ENCODE measurements around the gene HYCC2.
"Not testable (repeated sequence)": the region's sequence is repeated elsewhere in the genome, so short reads cannot be mapped to it uniquely, and the experiment has no call there.

The HYCC2 gene

DNA sequence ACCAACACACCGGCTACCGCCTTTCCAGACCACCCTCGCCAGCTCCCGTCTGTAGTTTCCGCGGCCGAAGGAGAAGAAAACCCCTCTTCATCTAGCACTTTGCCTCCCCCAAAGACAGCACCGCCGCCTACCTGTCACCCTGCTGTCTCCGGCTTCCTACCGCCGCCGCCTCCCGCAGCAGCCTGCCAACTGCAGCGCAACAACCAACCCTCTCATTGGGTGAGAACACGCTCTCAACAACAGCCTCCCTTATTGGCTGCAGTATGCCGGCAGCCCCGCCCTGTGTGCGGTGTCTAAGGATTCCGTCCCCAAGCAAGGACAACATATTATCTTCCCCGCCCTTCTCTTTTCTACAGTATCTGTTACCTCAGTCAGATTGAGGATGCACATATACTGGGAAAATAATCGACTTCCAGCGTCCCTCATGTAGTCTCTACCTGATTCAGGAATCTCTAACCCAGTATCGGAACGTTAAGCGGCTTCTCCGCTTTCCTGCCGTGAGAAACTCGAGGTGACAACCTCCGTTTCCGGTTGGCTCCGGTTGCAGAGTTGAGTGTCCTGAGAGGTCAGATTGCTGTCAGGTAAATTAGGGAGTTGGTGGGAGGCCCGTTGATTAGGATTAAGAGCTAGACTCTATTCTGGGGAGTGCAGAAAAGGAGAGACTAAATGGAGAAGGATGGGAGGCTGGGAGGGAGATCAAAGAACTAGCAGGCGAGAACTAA, at the start of gene HYCC2, which contains the start of gene NDUFB3:
TSS of gene HYCC2 (minus strand) at position 193 of the 722 bp plus-strand sequence. CDS start 47,662 bp downstream, outside the sequence.
TSS of gene NDUFB3 (plus strand) at position 523 of the 722 bp plus-strand sequence. CDS start 6,882 bp downstream, outside the sequence.
- DNase-seq, result peak; percentile 82

DNA sequence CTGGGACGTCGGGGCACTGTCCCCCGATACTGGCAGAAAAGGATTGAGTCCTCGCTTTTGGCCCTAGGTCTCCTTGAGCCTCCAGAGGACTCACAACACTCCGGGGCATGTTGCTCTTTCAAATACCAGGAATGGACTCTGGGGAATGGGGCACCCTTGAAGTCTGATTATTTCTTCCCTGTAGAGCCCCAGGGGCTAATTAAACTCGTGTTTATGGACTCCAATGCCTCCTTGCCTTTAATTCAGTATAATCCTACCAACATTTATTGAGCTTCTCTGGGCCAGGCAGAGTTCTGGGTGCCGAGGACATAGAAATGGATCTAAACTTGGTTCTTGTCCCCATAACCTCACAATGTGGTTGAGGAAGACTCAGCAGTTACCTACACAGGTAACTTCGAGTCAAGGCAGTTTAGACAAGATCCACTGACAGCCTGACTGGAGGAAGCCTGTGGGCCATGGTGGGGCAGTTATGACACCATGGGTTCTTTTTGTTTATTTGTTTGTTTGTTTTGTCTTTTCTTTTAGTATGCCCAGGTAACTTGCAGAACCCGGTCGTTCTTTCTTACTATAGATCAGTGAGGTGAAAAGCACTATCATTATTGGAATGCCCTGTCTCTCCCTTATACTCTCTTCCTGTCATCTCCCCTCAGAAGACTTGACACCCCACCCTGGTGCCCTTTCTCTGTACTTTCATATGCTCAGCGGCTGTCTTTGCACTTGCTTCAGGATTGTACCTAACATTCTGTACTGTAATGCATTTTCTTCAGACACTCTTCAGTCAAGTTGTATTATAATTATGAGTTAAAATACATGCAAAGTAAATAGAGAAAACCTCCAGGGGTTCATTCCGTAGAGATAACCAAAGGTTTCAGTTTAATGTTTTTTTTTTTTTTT, 47.7 kb upstream of the HYCC2 start:
- DNase-seq, result no peak

DNA sequence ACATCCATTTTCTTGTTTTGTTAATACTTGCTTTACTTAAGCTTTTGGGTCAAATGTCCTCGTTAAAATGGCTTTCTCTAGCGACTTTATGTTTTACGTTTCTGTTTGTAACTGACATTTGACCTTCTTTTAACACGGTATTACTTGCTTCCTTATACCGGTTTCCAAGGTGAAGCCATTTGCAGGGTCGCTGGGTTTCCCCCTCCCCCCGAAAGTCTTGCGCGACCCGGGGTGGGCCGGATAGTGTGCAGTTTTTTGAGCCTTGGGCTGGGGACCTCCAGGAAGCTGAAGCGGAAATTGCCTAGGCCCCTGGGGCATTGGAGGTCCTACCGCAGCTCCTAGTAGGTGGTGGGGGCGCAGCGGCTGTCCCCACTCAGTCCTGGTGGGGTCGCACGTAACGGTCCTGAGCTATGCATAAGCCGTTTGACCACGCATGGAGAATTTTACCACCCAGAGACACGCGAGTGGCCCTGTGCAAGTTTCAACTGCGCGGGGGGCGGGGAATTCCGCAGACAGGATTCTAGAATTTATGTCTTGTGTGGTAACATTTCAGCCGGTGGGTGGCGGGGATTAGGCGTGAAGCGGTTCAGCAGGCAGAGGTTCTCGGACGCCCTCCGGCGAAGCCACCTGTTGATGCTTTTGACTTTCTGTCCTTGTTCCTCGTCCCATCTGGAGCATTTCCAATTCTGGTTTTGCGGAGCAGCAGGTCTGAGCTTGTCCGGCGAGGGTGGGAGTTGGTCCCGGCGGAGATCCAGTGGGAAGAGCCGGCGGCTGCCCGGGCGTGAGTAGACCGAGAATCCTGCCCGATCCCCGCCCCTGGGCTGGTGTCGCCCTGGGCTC, 46.9 kb upstream of the HYCC2 start:
- no peak for DNase-seq

DNA sequence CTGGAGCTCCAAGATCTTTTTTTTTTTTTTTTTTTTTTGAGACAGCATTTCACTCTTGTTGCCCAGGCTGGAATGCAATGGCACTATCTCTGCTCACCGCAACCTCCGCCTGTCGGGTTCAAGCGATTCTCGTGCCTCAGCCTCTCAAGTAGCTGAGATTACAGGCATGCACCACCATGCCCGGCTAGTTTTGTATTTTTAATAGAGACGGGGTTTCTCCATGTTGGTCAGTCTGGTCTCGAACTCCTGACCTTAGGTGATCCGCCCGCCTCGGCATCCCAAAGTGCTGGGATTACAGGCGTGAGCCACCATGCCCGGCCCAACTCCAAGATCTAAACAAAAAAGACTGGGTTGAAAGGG, 46.2 kb upstream of the HYCC2 start:
- not testable (repeated sequence) for DNase-seq

DNA sequence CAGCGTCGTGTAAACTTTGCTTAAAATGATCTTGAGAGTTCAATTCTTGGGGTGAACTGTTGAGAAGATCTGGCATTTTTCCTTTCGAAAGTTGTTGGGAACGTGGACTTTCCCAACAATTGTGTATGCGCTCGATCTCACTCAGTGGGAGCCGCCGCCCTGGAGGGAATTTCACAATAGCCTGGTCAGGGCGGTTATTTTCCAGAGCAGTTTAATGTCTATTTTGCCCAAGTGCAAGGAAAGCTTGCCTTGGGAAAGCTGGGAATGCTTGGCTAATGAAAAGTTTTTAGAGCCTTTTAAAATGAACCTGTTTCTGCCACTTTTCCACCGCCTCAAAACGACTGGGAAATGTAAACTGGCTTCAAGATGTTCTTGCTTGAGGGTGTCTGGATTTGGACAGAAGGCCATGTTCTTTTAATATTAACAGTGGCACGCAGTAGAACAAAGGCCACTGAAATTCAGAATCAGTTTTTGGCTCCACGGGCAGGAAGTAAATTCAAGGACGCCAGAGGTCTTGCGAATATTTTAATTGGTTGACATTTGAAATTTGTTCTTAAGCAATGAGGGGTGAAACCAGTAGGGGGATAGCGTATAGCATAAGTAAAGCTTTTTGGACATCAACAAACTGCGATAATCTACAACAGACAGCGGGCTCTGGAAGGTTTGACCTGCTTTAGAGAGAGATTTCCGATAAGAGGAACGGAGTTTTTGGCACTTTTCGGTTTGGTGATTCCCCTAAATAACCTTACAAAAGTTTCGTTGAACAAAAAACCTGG, 45.7 kb upstream of the HYCC2 start:
- DNase-seq, result peak; percentile 10

DNA sequence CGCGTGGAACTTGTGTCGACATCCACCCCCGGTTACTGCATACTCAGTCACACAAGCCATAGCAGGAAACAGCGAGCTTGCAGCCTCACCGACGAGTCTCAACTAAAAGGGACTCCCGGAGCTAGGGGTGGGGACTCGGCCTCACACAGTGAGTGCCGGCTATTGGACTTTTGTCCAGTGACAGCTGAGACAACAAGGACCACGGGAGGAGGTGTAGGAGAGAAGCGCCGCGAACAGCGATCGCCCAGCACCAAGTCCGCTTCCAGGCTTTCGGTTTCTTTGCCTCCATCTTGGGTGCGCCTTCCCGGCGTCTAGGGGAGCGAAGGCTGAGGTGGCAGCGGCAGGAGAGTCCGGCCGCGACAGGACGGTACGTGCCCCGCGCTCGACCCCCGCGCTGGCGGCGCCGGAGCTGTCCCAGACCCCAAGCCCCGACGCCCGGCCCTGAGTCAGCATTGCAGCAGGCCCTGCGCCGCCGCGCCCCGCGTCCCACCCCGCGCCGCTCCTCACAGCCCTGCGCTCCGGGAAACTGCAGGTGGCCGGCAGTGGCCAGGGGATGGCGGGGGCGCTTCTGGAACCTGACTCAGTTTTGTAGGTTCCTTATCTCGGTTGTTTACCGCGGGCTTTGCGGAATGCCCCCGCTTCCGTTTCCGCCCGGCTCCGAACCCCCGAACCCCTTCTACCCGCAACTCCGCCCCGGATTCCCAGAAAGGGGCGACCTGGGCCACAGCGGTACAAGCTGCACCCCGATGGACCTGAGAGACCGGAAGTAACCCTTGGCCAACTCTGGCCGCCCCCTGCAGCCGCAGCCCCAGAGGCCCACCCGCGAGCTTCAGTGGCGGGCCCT, 44.9 kb upstream of the HYCC2 start, which contains the start of gene CFLAR:
TSS of gene CFLAR (plus strand) at position 50 of the 844 bp plus-strand sequence. CDS start 13,702 bp downstream, outside the sequence.
- DNase-seq, result peak; percentile 25

DNA sequence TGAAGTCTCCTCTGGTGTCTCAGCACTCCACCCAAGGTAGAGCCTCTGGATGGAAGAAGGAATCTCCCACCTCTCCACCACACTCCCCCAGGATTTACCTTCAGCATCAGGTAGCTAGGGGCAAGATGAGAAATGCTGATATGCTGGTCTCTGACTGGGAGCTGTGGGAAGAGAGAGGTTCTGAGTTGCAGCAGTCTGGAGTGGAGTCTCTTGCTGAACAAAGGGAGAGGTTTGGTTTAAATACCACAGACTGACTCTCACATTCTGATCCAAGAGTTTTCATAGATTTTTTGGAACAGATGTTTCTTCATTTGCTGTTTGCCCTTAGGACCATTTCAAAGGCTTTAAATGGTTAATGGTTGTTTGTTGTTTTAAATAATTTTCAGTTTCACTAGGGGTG, 43.4 kb upstream of the HYCC2 start:
- no peak for DNase-seq

DNA sequence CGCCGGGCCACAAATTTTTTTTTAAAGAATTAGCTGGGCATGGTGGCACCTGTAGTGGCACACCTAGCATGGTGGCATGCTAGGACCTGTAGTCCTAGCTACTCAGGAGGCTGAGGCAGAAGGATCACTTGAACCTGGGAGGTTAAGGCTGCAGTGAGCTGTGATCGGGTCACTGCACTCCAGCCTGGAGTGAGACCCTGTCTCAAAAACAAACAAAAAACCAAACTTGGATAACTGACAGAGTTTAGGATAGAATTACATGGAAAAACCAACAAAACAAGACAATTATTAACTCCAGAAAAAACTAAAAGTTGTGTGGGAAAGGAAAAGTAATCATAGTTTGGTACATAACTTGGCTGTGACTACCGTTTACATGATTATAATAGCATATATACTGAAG, 42.9 kb upstream of the HYCC2 start:
- DNase-seq, result no peak

DNA sequence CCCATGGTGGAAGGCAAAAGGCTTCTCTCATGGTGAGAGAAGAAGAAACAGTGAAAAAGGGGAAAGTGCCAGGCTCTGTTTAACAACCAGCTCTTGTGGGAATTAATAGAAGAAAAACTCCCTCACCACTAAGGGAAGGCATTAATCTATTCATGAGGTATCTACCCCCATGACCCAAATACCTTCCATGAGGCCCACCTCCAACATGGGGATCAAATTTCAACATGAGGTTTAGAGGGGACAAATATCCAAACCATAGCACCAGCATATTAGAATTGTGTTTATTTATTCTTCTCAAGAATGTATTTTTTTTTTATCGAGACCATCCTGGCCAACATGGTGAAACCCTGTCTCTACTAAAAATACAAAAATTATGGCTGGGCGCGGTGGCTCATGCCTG, 39.6 kb upstream of the HYCC2 start:
- no peak for DNase-seq

DNA sequence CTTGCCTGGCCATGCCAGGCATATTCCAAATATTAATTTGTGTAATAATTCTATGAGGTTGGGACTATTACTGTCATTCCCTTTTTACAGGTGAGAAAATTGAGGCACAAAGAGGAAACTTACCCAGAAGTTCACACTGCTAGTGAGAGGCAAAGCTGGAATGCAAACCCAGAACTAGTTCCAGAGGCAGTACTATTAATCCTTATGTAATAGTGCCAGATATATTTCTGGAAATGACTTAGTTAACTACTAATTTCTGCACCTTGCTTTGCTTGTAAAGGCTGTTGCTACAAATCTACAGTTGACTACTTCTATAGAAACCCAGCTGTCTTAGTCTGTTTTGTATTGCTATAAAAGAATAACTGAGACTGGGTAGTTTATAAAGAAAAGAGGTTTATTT, 39.1 kb upstream of the HYCC2 start:
- DNase-seq, result no peak

DNA sequence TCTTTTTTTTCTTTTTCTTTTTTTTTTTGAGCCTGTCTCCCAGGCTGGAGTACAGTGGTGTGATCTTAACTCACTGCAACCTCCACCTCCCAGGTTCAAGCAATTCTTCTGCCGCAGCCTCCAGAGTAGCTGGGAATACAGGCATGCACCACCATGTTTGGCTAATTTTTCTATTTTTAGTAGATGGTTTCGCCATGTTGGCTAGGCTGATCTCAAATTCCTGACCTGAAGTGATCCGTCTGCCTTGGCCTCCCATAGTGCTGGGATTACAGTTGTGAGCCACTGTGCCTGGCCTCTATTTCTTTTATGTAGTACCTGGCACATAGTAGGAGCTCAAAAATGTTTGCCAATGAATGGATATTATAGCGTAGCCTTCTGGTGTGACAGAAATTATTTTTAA, 37.7 kb upstream of the HYCC2 start:
- DNase-seq, result no peak

DNA sequence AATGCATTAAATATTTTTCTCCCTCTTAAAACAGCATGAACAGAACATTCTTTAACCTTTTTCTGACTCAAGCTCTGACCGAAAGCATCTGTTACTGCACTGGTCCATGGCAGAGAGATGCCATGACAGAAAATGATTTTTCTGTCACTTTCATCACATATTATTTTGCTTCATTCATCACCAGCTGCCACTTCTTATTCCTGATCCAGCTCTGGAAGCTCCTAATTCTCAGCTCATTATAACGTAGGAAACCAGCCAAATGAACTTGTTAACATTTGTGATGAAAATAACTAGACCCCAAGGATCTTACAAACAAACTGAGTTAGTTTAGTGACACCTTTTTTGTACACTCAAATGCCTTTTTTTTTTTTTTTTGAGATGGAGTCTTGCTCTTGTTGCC, 36.9 kb upstream of the HYCC2 start:
- no peak for DNase-seq

DNA sequence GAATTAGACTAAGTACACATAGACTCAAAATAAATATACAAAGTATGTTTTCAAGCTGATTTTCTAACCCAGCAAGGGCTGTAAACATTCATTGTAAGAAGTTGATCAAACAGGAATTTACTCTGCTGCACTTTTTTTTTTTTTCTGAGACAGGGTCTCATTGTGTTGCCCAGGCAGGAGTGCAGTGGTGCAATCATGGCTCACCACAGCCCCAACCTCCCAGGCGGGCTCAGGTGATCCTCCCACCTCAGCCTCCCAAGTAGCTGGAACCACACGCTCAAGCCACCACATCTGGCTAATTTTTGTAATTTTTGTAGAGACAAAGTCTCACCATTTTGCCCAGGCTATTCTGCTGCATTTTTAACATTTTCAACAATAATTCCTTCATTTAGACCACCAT, 36.2 kb upstream of the HYCC2 start:
- DNase-seq, result no peak

DNA sequence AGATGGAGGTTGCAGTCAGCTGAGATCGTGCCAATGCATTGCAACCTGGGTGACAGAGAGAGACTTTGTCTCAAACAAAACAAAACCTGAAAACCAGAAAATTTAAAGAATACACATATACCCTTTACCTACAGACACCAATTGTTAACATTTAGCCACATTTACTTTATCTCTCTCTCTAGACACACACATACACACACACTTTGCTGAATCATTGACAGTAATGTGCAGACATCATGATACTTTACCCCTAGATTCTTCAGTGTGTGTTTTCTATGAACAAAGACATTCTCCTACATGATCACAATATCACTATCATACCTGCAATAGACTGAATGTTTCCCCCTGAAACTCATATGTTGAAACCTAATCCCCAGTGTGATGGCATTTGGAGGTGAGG, 34.3 kb upstream of the HYCC2 start:
- DNase-seq, result no peak

DNA sequence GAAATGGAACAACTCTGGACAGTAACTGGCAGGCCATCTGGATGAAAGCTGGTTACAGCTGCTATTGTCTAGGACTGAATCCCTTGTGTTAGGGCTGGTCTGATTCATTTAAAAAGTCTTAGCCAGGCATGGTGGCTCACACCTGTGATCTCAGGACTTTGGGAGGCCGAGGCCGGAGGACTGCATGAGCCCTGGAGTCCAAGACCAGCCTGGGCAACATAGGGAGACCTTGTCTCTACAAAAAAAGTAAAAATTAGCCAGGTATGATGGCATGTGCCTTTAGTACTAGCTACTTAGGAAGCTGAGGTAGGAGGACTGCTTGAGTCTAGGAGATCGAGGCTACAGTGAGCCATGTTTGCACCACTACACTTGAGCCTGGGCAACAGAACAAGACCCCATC, 29.0 kb upstream of the HYCC2 start:
- DNase-seq, result no peak

DNA sequence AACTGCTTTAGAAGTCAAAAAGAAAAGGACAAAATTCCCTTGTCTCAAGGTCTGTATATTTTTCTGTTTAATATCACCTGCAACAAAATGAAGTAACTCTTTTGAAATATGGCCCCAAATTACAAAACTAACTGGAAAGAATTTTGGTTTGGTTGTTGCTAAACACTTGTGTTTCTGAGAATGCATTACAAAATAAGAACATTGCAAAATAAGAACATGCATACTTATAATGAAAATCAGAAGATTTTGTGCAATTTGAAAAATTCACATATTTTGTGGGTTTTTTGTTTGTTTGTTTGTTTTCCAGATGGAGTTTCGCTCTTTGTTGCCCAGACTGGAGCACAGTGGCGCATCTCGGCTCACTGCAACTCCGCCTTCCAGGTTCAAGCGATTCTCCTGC, 22.1 kb upstream of the HYCC2 start:
- no peak for DNase-seq

DNA sequence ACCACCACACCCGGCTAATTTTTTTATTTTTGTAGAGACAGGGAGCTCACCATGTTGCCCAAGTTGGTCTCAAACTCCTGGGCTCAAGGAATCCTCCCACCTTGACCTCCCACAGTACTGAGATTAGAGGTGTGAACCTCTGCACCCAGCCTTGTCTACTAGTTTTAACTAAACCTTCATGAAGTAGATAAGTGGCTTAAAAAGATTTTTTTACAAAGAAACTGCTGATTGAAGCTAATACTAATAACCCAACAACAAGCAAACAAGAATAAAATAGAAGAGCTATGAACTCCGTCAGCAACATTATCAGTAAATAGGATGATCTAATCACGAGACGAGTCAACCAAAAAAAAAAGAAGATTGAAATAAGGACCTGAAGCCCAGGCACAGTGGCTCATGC, 19.1 kb upstream of the HYCC2 start:
- no peak for DNase-seq

DNA sequence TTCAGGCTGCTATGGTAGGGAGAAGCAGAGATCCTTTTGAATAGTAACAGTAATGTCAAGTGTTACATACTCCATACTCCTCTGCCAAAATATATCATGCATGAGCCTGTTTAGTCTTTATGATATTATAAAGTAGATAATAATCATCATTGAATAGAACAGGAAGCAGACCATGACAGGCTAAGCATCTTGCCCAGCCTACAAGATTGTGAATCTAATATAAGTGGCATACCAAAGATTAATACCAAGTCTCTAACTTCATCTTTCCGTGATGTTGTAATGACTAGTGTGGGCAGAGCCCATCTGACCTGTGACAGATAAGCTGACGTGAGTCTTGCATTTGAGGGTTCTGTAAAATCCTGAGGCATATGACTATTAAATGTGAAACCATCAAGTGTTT, 13.4 kb upstream of the HYCC2 start:
- no peak for DNase-seq

DNA sequence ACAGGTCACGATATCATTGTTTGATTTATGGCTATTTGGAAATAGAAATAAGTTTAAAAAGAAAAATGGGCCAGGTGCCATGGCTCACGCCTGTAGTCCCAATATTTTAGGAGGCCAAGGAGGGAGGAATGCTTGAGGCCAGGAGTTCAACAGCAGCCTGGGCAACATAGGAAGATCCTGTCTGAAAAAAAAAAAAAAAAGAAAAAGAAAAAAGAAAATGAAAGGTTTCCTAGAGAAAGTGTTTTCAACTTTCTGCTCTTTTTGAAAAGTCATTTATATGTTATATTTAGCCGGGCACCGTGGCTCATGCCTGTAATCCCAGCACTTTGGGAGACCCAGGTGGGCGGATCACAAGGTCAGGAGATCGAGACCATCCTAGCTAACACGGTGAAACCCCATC, 3.5 kb upstream of the HYCC2 start:
- DNase-seq, result no peak

DNA sequence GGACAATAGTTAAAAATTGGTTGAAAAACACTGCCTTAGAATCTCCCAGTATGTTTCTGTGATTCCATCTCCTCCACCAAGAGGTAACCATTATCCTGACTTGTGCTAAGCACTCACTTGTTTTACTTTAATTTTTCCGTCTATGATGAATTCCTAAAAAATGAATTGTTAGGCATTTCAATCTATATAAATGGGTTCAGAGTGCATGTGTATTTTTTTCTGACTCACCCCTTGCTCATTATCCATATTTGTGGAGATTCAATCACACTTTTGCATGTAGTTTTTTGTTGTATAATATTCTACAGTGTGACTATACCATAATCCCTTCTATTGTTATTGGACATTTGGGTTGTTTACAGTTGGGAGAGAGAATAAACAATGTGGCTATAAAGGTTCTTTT, 1.6 kb upstream of the HYCC2 start:
- DNase-seq, result no peak

DNA sequence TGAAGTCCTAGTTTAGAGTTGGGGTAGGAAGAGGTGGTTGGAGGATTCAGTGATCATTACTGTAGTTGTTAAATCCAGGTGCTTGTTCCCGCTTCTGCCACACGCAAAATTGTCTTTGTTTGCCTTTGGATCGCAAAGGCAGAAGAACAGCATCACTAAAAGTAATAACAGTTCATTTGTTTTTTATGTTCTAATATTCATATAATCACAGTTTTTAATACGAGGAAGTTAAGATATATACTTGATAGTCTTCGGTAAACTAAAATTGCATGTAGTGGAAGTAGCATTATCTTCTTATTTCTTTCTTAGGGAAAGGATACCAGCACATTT, 695 bp upstream of the HYCC2 start:
- DNase-seq, result no peak
